Endothelial cell of umbilical vein (primary cell): ENCODE results near the gene RPAP3.
"Not testable (repeated sequence)": the region's sequence is repeated elsewhere in the genome, so short reads cannot be mapped to it uniquely, and the experiment has no call there.

ENCODE experiments used
- CTCF ChIP-seq, 2 donors: IDR thresholded peaks; 1 replicate in 1 of 2; 2 replicates in 1 of 2; pipeline ENCODE4 v1.5.1; 2011; ENCODE audit warnings: low read length in 2 of 2, mild to moderate bottlenecking in 2 of 2, moderate library complexity in 2 of 2, control low read depth in 1 of 2, inconsistent platforms in 1 of 2, low read depth in 1 of 2; ENCODE audit not compliant: insufficient read depth in 1 of 2; ENCODE audit errors: extremely low read depth in 1 of 2
- EZH2 ChIP-seq: IDR thresholded peaks from 2 replicates; pipeline ENCODE4 v1.6.1; 2012; ENCODE audit warnings: borderline replicate concordance, low read depth, mild to moderate bottlenecking, moderate library complexity, low read length, inconsistent platforms; ENCODE audit not compliant: severe bottlenecking
- POLR2A ChIP-seq: IDR thresholded peaks from 2 replicates; pipeline ENCODE4 v1.6.1; 2012; ENCODE audit warnings: low read depth, mild to moderate bottlenecking, control low read depth, low read length
- POLR2AphosphoS5 ChIP-seq: IDR thresholded peaks from 2 replicates; pipeline ENCODE4 v1.6.1; 2012; ENCODE audit warnings: low read depth, mild to moderate bottlenecking, control low read depth, low read length, moderate library complexity; ENCODE audit not compliant: insufficient read depth

- TF ChIP-seq POLR2A; CTCF (IDR thresholded peaks at IDR 0.05; ENCODE audit: extremely low read depth in 1 of 2, insufficient read depth in 1 of 2, low read depth in 1 of 2, low read length in 2 of 2); POLR2AphosphoS5; EZH2: not testable (repeated sequence)
Observed at GRCh38 chr12:47642310-47642709, 63.5 kb downstream of the RPAP3 start.
